GM12872 (cell line): ENCODE results near the gene RALGAPB.

Experiments
- CTCF ChIP-seq: IDR thresholded peaks from 3 replicates; pipeline ENCODE4 v1.5.1; 2011; ENCODE audit warnings: low read depth, mild to moderate bottlenecking, low read length, moderate library complexity; ENCODE audit not compliant: insufficient read depth

The RALGAPB gene

GRCh38 chr20:38534756-38535155, 62.1 kb downstream of the RALGAPB start:
- TF ChIP-seq CTCF = no peak

GRCh38 chr20:38536310-38536709, 63.7 kb downstream of the RALGAPB start:
- no peak for TF ChIP-seq CTCF

- no peak for TF ChIP-seq CTCF
These were observed 64.5 kb downstream of the RALGAPB start for GRCh38 chr20:38537176-38537575.

GRCh38 chr20:38538789-38539188, 66.1 kb downstream of the RALGAPB start:
- no peak for TF ChIP-seq CTCF

- TF ChIP-seq CTCF = no peak
These were observed 70.6 kb downstream of the RALGAPB start for GRCh38 chr20:38543014-38543906.

GRCh38 chr20:38545771-38546170, 73.1 kb downstream of the RALGAPB start:
- TF ChIP-seq CTCF = no peak

- no peak for TF ChIP-seq CTCF
These were observed 74.8 kb downstream of the RALGAPB start for GRCh38 chr20:38547288-38548085.
